ENCODE measurements around the gene RGS8.

DNA sequence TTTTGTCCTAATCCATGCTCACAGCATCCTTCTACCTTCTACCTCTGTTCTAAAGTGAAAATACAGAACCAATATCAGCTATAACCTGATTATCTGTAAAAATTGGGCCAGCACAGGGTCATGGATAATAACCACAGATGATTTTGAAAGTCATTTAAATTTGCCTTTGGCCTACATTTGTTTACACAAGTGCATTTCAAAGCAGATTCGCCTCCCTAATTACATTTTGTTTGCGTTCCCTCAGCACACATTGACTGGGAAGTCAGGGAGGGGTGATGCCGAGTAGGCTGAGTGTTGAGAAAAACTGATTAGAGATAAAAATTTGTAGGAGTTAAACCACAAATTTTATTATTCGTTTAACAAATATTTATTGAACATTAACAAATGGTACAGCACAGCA, 19.2 kb upstream of the RGS8 start:
- TF ChIP-seq, protein P1, sequence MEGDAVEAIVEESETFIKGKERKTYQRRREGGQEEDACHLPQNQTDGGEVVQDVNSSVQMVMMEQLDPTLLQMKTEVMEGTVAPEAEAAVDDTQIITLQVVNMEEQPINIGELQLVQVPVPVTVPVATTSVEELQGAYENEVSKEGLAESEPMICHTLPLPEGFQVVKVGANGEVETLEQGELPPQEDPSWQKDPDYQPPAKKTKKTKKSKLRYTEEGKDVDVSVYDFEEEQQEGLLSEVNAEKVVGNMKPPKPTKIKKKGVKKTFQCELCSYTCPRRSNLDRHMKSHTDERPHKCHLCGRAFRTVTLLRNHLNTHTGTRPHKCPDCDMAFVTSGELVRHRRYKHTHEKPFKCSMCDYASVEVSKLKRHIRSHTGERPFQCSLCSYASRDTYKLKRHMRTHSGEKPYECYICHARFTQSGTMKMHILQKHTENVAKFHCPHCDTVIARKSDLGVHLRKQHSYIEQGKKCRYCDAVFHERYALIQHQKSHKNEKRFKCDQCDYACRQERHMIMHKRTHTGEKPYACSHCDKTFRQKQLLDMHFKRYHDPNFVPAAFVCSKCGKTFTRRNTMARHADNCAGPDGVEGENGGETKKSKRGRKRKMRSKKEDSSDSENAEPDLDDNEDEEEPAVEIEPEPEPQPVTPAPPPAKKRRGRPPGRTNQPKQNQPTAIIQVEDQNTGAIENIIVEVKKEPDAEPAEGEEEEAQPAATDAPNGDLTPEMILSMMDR (IDR thresholded peaks at IDR 0.05), result no peak
- TF ChIP-seq POLR2A (IDR thresholded peaks at IDR 0.05), result no peak
- TF ChIP-seq EP300 (IDR thresholded peaks at IDR 0.05), result no peak
